ENCODE measurements around the gene MAL. TPM values are rescaled to one million over a fixed set of nuclear protein-coding genes. Genes with fewer than 3 reads are reported as not detected.

The MAL gene
- total RNA-seq, 1 donor from 2014 or later, result 63.8 TPM

DNA sequence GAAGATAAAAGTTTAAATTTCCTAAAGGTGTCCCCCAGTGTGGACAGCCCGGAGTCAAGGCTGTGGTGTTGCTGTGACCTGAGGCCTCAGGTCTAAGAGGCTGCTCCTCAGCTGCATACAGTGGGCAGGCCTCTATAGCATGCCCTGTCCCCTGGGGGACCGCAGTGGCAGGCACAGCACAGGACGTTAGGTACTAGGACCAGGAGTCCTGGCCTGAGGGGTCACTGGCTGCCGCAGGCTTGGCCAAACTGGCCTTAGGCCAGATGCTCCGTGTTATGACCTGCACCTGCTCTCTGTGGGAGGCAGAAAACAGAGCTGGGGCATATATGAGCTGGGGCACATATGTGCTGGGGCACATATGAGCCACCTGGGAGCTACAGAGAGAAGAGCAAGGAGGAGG lies 21.2 kb upstream of the MAL start:
- no peak overlapping the region for H3K4me3 ChIP-seq (ENCODE audit: low read depth, low read length)
- TF ChIP-seq CTCF (conservative IDR thresholded peaks at IDR 0.05; ENCODE audit: low read depth, low read length), result no peak
- DNase-seq (ENCODE audit: low read depth), result no peak

DNA sequence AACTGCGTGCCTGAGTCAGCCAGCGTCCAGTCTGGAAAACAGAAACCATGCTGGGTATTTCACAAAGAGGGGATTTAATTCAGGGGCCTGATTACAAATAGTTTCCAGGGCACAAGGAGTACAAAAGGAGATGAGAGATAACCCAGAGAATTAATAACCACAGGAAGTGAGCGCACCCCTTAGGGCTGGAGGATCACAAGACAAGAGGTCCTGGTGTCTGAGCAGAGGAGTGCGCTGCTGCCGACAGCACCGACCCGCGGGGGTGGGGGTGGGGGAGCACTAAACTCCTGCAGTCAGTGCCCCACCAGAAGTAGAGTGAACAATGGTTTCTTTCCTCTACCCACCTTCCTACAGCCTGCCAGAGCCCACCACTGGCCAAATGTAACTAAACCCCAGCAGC lies 20.8 kb upstream of the MAL start:
- TF ChIP-seq CTCF (conservative IDR thresholded peaks at IDR 0.05; ENCODE audit: low read depth, low read length), result no peak
- no peak overlapping the region for H3K4me3 ChIP-seq (ENCODE audit: low read depth, low read length)

GRCh38 chr2:95005726-95006125 lies 19.8 kb upstream of the MAL start:
- no peak overlapping the region for H3K4me3 ChIP-seq (ENCODE audit: low read depth, low read length)
- no peak for DNase-seq (ENCODE audit: low read depth)
- no peak for TF ChIP-seq CTCF (conservative IDR thresholded peaks at IDR 0.05; ENCODE audit: low read depth, low read length)

More for the DNA sequence above, 20.8 kb upstream of the MAL start:
- no peak for DNase-seq (ENCODE audit: low read depth)

- TF ChIP-seq CTCF (conservative IDR thresholded peaks at IDR 0.05; ENCODE audit: low read depth, low read length), result no peak
- no peak for DNase-seq (ENCODE audit: low read depth)
- H3K4me3 ChIP-seq (ENCODE audit: low read depth, low read length), result no peak overlapping the region
Measured at GRCh38 chr2:95006588-95006987, 18.9 kb upstream of the MAL start.

DNA sequence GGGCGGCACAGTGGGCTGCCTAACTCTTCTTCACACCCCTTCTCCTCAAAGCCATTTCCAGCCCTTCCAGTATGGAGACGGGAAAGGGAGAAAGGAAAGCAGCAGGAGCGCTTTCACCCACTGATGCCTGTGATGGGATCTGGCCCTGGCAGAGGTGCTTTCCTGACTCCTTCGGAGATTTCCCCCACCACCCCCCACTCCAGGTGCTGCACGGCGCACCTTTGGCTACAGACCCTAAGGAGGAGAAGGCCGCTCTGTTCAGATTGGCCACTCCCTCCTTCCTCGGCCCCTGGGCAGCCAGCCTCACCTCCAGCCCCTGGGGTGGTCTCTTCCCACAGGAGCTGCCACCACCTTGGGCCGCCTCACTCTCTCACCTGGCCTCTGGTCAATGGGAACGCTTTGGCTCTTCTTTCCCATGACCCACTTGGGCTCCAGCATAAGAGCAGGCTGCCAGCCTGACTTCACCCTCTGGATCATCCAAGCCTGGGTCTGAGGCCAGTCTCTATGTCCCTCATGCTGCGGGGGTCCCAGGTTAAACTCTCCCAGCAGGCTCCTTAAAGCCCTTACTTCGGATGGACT lies 18.4 kb upstream of the MAL start:
- no peak for TF ChIP-seq CTCF (conservative IDR thresholded peaks at IDR 0.05; ENCODE audit: low read depth, low read length)
- DNase-seq (ENCODE audit: low read depth), result no peak
- H3K4me3 ChIP-seq (ENCODE audit: low read depth, low read length), result no peak overlapping the region

GRCh38 chr2:95007822-95008221 lies 17.7 kb upstream of the MAL start:
- DNase-seq (ENCODE audit: low read depth), result no peak
- no peak for TF ChIP-seq CTCF (conservative IDR thresholded peaks at IDR 0.05; ENCODE audit: low read depth, low read length)
- no peak overlapping the region for H3K4me3 ChIP-seq (ENCODE audit: low read depth, low read length)

DNA sequence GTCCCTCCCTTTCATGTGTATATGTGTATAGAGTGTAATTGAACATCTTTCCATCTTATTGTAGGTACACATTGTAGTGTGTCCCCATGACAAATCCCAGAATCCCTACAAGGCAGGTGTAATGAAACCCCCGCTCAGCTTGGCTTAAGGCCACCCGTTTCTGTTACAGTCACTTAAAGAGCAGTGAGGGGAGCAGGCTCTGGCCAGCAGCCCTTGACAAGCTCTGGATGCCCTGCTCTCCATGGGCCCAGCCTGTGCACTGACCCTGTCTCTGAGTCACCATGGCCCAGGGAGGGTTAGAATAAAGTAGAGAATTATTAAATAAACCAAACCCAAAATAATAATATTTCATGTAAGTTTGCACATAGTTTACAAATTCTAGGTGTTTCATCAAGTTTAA lies 17.2 kb upstream of the MAL start:
- H3K4me3 ChIP-seq (ENCODE audit: low read depth, low read length), result no peak overlapping the region
- no peak for DNase-seq (ENCODE audit: low read depth)
- no peak for TF ChIP-seq CTCF (conservative IDR thresholded peaks at IDR 0.05; ENCODE audit: low read depth, low read length)
